ENCODE measurements around the gene SPSB1. TPM values are rescaled to one million over a fixed set of nuclear protein-coding genes. Genes with fewer than 3 reads are reported as not detected.

SPSB1 gene
- total and polyA plus RNA-seq, 2 experiments from 2014 or later: 13.5 to 22.7 TPM

DNA sequence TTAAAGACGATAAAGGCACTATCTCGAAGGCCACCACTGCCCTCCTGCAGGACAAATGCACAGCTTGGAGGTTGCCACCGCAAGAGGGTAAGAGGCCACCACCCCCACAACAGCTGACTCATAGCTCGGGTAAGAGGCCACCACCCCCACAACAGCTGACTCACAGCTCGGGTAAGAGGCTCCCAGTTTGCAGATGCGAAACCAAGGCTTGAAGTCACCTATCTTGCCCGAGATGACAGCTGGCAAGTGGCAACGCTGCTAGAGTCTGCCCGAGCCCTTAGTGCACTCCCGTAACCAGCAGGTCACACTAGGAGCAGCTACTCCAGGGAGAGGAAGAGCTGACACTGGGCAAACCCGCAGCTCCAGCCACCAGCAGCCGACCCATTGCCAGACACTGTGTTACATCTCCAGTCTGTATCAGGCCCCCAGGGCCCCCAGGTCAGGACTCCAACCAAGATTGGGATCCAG is 17.1 kb upstream of the SPSB1 start:
- Histone ChIP-seq H3K9me3 (ENCODE audit: low read depth) (no peaks in the 10 kb centered on the region), H3K27me3 (replicated peaks; ENCODE audit: insufficient read depth) (no peaks in the 10 kb centered on the region), H2AFZ (no peak overlapping the region), H3K4me3 (0 out of 2 replicates have a peak overlapping the region, but pooled peaks have one; percentile 27), H3K4me2 (ENCODE audit: unreplicated experiment) (peak overlapping the region; percentile 41), H3K27ac (peak overlapping the region; percentile 56), H3K36me3 (ENCODE audit: low read depth) (no peaks in the 10 kb centered on the region), H3K4me1 (ENCODE audit: insufficient read depth) (peaks cover 37% of the 10 kb centered on the region), H4K20me1 (ENCODE audit: insufficient read depth) (no peaks in the 10 kb centered on the region), H3K79me2 (ENCODE audit: insufficient read depth) (no peaks in the 10 kb centered on the region), H3K9ac (no peak overlapping the region), H3K9me2 (ENCODE audit: insufficient read depth) (no peaks in the 10 kb centered on the region), H3F3A (ENCODE audit: insufficient read depth) (peaks cover under 1% of the 10 kb centered on the region)
- in situ Hi-C loops (cut with MboI): no loop called here
- peak; percentile 92 for DNase-seq
- TF ChIP-seq EZH2 (IDR thresholded peaks at IDR 0.05; ENCODE audit: insufficient read depth, poor library complexity, severe bottlenecking) (no peak), EZH2phosphoT487 (IDR thresholded peaks at IDR 0.05; ENCODE audit: insufficient read depth, low read depth) (no peak)
- 32 to 44% methylated on average over 12 of the region's 12 CpGs for WGBS, 2 experiments (ENCODE audit: low coverage in 1 of 2, low lambda C conversion rate in 2 of 2, missing lambda C conversion rate in 2 of 2)

DNA sequence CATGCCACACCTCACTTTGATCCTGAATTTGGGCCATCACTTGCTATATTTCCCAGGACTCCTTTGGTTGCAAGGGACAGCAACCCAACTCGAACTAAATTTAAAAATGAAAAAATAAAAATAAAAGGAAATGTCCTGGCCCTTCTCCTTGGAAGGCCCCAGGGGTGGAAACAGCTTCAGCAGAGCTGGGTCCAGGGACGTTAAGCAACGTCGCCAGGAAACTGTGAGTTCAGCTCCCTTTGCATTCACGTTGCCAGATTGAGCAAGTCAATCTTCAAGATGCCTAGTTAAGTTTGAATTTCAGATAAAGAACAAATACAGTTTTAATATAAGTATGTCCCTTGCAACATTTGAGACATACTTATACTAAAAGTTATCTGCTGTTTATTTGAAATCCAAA is 14.6 kb upstream of the SPSB1 start:
- WGBS, 2 experiments (ENCODE audit: low coverage in 1 of 2, low lambda C conversion rate in 2 of 2, missing lambda C conversion rate in 2 of 2): 31 to 36% methylated on average over 5 of the region's 5 CpGs
- Histone ChIP-seq H3K27me3 (replicated peaks; ENCODE audit: insufficient read depth) (no peaks in the 10 kb centered on the region), H3K79me2 (ENCODE audit: insufficient read depth) (no peaks in the 10 kb centered on the region), H3K36me3 (ENCODE audit: low read depth) (no peaks in the 10 kb centered on the region), H3K9ac (no peak overlapping the region), H3K4me3 (no peak overlapping the region), H3K4me2 (ENCODE audit: unreplicated experiment) (no peak overlapping the region), H4K20me1 (ENCODE audit: insufficient read depth) (no peaks in the 10 kb centered on the region), H2AFZ (0 out of 2 replicates have a peak overlapping the region, but pooled peaks have one; percentile 55), H3K27ac (no peak overlapping the region), H3K9me3 (ENCODE audit: low read depth) (no peaks in the 10 kb centered on the region), H3F3A (ENCODE audit: insufficient read depth) (peaks cover 10% of the 10 kb centered on the region), H3K9me2 (ENCODE audit: insufficient read depth) (no peaks in the 10 kb centered on the region), H3K4me1 (ENCODE audit: insufficient read depth) (peaks cover 58% of the 10 kb centered on the region)
- in situ Hi-C loops (cut with MboI): no loop called here
- peak; percentile 53 for DNase-seq
- no peak for TF ChIP-seq EZH2phosphoT487 (IDR thresholded peaks at IDR 0.05; ENCODE audit: insufficient read depth, low read depth)

DNA sequence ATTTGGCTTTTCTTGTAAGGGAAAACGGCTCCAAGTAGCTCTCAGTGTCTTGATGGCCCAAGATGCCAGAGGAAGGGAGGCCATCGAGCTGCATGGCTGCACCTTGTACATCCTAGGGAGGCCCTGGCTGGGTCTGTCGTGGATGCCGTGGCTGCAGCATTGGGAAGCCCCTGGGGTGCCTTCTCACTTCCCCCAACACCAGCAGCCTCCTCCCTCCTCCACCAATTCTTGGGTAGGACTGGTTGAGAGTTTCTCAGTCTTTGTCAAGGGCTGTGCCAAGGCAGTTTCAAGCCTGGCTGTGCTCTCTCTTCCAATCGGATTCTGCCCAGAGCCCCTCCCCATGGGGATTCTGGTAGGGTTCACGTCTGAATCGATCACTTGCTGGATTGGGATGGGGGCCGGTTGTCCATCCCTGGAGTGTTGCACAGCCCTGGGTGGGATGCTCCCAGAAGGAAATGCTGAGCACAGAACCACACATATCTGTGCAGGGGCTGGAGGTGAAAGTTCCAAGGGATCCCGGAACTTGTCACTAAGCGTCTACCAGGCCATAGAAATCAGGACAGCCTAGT is 14.0 kb upstream of the SPSB1 start:
- no peak for TF ChIP-seq EZH2 (IDR thresholded peaks at IDR 0.05; ENCODE audit: insufficient read depth, poor library complexity, severe bottlenecking)
- in situ Hi-C loops (cut with MboI): no loop called here
- Histone ChIP-seq H3K79me2 (ENCODE audit: insufficient read depth) (no peaks in the 10 kb centered on the region), H3K27ac (no peak overlapping the region), H3K4me2 (ENCODE audit: unreplicated experiment) (no peak overlapping the region), H3K9ac (no peak overlapping the region; the same call in 1 of the 2 replicates), H3K9me2 (ENCODE audit: insufficient read depth) (no peaks in the 10 kb centered on the region), H3K9me3 (ENCODE audit: low read depth) (no peaks in the 10 kb centered on the region), H2AFZ (peak overlapping the region; percentile 55), H3K4me3 (no peak overlapping the region), H4K20me1 (ENCODE audit: insufficient read depth) (no peaks in the 10 kb centered on the region), H3K36me3 (ENCODE audit: low read depth) (no peaks in the 10 kb centered on the region), H3F3A (ENCODE audit: insufficient read depth) (peaks cover 10% of the 10 kb centered on the region), H3K4me1 (ENCODE audit: insufficient read depth) (peaks cover 58% of the 10 kb centered on the region), H3K27me3 (replicated peaks; ENCODE audit: insufficient read depth) (no peaks in the 10 kb centered on the region)
- WGBS, 2 experiments (ENCODE audit: low coverage in 1 of 2, low lambda C conversion rate in 2 of 2, missing lambda C conversion rate in 2 of 2): 34 to 36% methylated on average over 10 of the region's 10 CpGs
- no peak for DNase-seq

DNA sequence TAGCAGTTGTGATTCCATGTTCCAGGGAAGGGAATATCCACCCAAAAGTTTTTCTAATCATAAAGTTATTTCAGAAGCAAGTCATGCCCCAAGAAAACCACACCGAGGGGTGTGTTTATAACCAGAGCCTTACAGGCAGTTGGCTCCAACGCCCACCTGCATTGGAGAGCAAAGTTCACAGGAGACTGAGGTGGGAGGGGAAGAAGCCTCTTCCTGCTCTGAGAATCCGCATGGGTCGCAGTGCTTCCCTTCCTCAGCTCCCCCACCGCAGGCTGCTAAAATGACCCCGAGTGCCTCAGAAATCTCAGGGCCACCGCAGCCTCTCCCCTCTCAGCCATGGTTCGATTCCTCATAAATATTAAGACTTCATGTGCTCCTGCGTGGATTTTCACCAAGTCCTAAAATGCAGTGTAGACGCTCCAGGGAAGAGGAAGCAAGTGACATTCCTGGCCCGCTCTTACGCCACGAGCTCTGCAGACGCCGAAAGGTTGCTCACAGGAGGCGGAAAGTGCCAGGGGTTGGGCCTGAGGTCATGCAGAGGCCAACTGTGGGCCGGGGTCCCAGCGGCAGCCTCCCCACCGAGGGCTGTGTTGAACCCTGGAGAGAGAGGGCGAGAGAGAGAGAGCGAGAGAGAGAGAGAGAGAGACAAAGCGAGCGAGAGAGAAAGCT is 13.4 kb upstream of the SPSB1 start:
- in situ Hi-C loops (cut with MboI): no loop called here
- H3K36me3 ChIP-seq (ENCODE audit: low read depth): no peaks in the 10 kb centered on the region
- H3K9me2 ChIP-seq (ENCODE audit: insufficient read depth): no peaks in the 10 kb centered on the region
- H3F3A ChIP-seq (ENCODE audit: insufficient read depth): peaks cover 10% of the 10 kb centered on the region
- peaks cover 58% of the 10 kb centered on the region for H3K4me1 ChIP-seq (ENCODE audit: insufficient read depth)
- TF ChIP-seq EZH2phosphoT487 (IDR thresholded peaks at IDR 0.05; ENCODE audit: insufficient read depth, low read depth): no peak
- TF ChIP-seq EZH2 (IDR thresholded peaks at IDR 0.05; ENCODE audit: insufficient read depth, poor library complexity, severe bottlenecking): no peak
- WGBS, 2 experiments (ENCODE audit: low coverage in 1 of 2, low lambda C conversion rate in 2 of 2, missing lambda C conversion rate in 2 of 2): 76 to 80% methylated on average over 23 of the region's 23 CpGs
- H3K9ac ChIP-seq: no peak overlapping the region; the same call in 1 of the 2 replicates
- H4K20me1 ChIP-seq (ENCODE audit: insufficient read depth): no peaks in the 10 kb centered on the region
- peak overlapping the region; percentile 24 for H3K4me2 ChIP-seq (ENCODE audit: unreplicated experiment)
- H3K9me3 ChIP-seq (ENCODE audit: low read depth): no peaks in the 10 kb centered on the region
- peak; percentile 40 for DNase-seq
- no peaks in the 10 kb centered on the region for H3K79me2 ChIP-seq (ENCODE audit: insufficient read depth)
- H3K27ac ChIP-seq: no peak overlapping the region
- H2AFZ ChIP-seq: peak overlapping the region; percentile 55
- H3K4me3 ChIP-seq: no peak overlapping the region
- no peaks in the 10 kb centered on the region for H3K27me3 ChIP-seq (replicated peaks; ENCODE audit: insufficient read depth)
